MM.1S (cell line): Measurements from ENCODE around the gene TMEM167B.

ENCODE experiments used
- EZH2 ChIP-seq: fragments of 300-600 bp; sonication (generic); optimal IDR thresholded peaks from 2 replicates; pipeline ENCODE3; 2017; ENCODE audit warnings: low read depth, mild to moderate bottlenecking, antibody characterized with exemption, low read length, mixed read lengths
- EZH2phosphoT487 ChIP-seq: fragments of 300-600 bp; sonication (generic); IDR thresholded peaks from 2 replicates; pipeline ENCODE4 v1.6.1; 2018; ENCODE audit warnings: antibody characterized with exemption, low read length
- TF ChIP-seq, protein P1 (sequence below): fragments of 300-600 bp; sonication (generic); IDR thresholded peaks from 2 replicates; pipeline ENCODE4 v1.5.1; 2016; ENCODE audit warnings: antibody characterized with exemption, low read length, mixed read lengths

GRCh38 chr1:109095631-109096030, 5.1 kb downstream of the TMEM167B start:
- TF ChIP-seq, protein P1, sequence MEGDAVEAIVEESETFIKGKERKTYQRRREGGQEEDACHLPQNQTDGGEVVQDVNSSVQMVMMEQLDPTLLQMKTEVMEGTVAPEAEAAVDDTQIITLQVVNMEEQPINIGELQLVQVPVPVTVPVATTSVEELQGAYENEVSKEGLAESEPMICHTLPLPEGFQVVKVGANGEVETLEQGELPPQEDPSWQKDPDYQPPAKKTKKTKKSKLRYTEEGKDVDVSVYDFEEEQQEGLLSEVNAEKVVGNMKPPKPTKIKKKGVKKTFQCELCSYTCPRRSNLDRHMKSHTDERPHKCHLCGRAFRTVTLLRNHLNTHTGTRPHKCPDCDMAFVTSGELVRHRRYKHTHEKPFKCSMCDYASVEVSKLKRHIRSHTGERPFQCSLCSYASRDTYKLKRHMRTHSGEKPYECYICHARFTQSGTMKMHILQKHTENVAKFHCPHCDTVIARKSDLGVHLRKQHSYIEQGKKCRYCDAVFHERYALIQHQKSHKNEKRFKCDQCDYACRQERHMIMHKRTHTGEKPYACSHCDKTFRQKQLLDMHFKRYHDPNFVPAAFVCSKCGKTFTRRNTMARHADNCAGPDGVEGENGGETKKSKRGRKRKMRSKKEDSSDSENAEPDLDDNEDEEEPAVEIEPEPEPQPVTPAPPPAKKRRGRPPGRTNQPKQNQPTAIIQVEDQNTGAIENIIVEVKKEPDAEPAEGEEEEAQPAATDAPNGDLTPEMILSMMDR, result no peak
- TF ChIP-seq EZH2, result no peak
- no peak for TF ChIP-seq EZH2phosphoT487
